Measurements from ENCODE around the gene RUNX2. TPM values are rescaled to one million over a fixed set of nuclear protein-coding genes. Genes with fewer than 3 reads are reported as not detected.

The RUNX2 gene
- total RNA-seq, 1 donor from 2014 or later, result 3.7 TPM

DNA sequence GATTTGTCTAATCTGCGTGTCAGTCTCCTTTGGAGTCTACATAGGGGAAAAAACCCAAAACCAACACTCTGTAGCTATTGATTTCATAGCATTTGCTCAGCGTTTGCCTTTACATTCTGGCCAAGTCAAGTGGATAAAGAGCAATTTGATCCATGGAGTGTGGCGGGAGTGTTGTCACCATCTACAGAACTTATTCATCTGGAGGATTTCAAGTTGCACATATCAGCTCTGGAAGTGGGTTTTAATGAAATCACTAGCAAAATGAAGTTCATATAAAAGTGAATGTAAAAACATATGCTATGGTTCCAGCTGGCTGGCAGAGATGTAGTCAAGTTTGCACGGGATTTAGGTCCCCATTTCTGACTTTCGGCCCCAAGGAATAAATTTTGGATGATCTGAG is 269.3 kb downstream of the RUNX2 start:
- Histone ChIP-seq H3K27ac (no peak overlapping the region), H3K4me1 (no peaks in the 10 kb centered on the region), H3K36me3 (no peaks in the 10 kb centered on the region), H3K4me3 (no peak overlapping the region), H3K9me3 (no peaks in the 10 kb centered on the region), H3K27me3 (ENCODE audit: low read depth) (no peaks in the 10 kb centered on the region)
- TF ChIP-seq, protein P1, sequence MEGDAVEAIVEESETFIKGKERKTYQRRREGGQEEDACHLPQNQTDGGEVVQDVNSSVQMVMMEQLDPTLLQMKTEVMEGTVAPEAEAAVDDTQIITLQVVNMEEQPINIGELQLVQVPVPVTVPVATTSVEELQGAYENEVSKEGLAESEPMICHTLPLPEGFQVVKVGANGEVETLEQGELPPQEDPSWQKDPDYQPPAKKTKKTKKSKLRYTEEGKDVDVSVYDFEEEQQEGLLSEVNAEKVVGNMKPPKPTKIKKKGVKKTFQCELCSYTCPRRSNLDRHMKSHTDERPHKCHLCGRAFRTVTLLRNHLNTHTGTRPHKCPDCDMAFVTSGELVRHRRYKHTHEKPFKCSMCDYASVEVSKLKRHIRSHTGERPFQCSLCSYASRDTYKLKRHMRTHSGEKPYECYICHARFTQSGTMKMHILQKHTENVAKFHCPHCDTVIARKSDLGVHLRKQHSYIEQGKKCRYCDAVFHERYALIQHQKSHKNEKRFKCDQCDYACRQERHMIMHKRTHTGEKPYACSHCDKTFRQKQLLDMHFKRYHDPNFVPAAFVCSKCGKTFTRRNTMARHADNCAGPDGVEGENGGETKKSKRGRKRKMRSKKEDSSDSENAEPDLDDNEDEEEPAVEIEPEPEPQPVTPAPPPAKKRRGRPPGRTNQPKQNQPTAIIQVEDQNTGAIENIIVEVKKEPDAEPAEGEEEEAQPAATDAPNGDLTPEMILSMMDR (IDR thresholded peaks at IDR 0.05), result no peak
- intact Hi-C loops (cut with DNase I), result no loop called here
- DNase-seq (no peak), ATAC-seq (no peak)

DNA sequence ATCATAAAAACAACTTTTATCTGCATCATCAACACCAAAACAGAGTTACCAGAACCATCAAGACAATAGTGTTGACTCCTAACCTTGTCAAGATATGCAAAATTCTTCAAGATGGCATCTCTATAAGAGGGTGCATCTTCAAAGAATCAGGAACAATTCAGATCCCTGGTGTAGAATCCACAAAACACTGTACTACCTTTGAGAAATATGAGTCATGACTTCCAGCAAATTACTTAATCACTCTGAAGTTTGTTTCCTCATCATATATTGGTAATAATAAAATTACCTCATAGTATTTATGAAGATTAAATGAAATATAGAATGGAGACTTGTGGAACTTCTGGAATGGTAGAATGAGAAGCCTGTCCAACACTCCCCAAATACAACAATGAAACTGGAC is 270.9 kb downstream of the RUNX2 start:
- Histone ChIP-seq H3K4me1 (no peaks in the 10 kb centered on the region), H3K4me3 (no peak overlapping the region), H3K9me3 (peaks cover 6% of the 10 kb centered on the region), H3K27ac (no peak overlapping the region), H3K27me3 (ENCODE audit: low read depth) (no peaks in the 10 kb centered on the region), H3K36me3 (no peaks in the 10 kb centered on the region)
- DNase-seq (no peak), ATAC-seq (no peak)
- TF ChIP-seq, protein P1 (IDR thresholded peaks at IDR 0.05), result no peak
- intact Hi-C loops (cut with DNase I), result no loop called here

DNA sequence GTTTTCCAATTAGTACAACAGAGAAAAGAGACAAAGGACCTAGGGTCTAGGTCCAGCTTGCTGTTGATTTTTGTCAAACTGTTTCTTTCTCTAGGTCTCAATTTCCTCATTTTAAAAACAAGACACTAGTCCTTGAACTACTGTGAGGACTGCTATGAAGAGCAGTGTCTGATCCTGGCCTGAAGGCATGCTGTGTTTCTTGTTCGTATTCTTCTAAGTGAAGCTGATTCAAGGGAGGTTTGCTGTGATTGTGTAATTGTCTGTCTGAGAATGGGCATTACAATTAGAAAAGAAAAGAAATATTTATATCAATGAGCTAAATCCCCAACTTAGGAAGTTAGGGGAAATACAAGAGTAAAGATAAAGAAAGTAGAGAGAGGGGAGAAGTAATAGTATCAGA is 277.8 kb downstream of the RUNX2 start:
- Histone ChIP-seq H3K4me1 (no peaks in the 10 kb centered on the region), H3K36me3 (no peaks in the 10 kb centered on the region), H3K9me3 (peaks cover 6% of the 10 kb centered on the region), H3K4me3 (no peak overlapping the region), H3K27ac (no peak overlapping the region), H3K27me3 (ENCODE audit: low read depth) (no peaks in the 10 kb centered on the region)
- TF ChIP-seq, protein P1 (IDR thresholded peaks at IDR 0.05), result no peak
- no peak for DNase-seq
- intact Hi-C loops (cut with DNase I), result no loop called here
- ATAC-seq, result no peak

DNA sequence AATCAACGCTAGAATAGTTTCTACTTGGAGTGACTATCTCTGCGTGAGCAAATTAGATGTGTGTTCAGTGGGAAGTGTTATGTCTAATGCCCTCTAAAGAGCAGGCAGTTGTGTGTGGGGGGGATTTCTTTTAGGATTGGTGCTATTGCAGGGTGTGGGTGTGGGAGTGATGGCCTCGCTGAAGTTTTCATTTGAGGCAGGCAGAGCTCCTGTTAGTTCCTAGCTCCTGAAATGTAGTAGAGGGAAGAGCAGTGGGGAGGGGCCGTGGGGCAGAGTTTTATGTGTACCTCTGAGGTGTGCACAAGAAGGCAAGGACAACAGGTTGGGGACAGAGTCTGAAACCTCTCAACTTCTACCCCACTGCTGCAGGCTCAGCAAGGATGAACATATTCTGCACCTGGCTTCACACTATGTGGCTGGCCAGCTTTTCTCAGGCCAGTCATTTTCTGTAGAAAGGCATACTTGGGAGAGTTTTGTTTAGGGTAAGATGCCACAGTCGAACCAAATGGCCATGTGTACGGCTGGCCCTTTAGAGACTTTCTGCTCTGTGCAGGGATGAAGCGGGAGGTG is 278.8 kb downstream of the RUNX2 start:
- TF ChIP-seq, protein P1 (IDR thresholded peaks at IDR 0.05), result no peak
- Histone ChIP-seq H3K9me3 (peaks cover 6% of the 10 kb centered on the region), H3K4me3 (no peak overlapping the region), H3K36me3 (no peaks in the 10 kb centered on the region), H3K27me3 (ENCODE audit: low read depth) (no peaks in the 10 kb centered on the region), H3K4me1 (no peaks in the 10 kb centered on the region), H3K27ac (no peak overlapping the region)
- intact Hi-C loops (cut with DNase I), result no loop called here
- ATAC-seq (no peak), DNase-seq (no peak)

DNA sequence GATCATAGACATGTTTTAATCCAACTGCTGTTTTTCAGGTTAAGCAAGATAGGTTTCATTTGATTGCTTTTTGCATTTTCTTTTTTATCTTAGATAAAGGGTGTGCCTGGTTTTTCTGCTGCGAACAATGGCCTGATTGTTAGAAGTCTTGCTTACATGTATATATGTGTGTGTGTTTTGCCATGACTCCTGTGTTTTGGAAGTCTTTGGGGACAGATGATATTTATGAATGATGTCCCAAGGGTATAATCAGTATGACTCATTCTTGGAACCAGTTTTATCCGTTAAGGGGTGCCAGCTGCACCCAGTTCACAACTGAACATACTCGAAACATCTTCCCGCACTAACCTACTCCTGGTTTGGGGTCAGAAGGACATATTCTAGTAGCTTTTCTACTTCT is 279.7 kb downstream of the RUNX2 start:
- peaks cover 6% of the 10 kb centered on the region for H3K9me3 ChIP-seq
- intact Hi-C loops (cut with DNase I), result no loop called here
- H3K4me3 ChIP-seq, result no peak overlapping the region
- no peaks in the 10 kb centered on the region for H3K4me1 ChIP-seq
- no peak for DNase-seq
- no peak for ATAC-seq
- H3K27ac ChIP-seq, result no peak overlapping the region
- TF ChIP-seq, protein P1 (IDR thresholded peaks at IDR 0.05), result no peak
- H3K27me3 ChIP-seq (ENCODE audit: low read depth), result no peaks in the 10 kb centered on the region
- no peaks in the 10 kb centered on the region for H3K36me3 ChIP-seq

Measured in lower lobe of right lung (tissue), 2 donors.